Measurements from ENCODE around the gene ZNF117. TPM values are rescaled to one million over a fixed set of nuclear protein-coding genes. Genes with fewer than 3 reads are reported as not detected.

The ZNF117 gene
- total RNA-seq, 1 experiment from 2014 or later, result 12.6 TPM

DNA sequence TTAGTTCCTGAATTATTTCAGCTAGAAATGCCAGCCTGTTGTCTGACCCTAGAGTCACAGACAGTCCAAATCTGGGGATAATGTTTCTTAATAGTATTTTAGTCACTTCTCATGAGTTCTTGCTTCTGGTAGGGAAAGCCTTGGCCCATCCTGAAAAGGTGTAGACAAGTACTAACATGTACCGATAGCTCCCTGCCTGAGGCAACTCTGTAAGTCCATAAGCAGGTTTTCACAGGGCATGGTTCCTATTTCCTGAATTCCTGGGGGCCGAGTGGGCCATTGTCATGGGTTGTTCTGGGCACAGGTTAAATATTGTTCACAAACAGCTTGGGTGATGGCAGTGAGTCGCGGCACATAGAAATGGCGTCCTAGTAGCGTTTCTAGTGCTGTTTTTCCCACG is 3.1 kb upstream of the ZNF117 start:
- H3K79me2 ChIP-seq (ENCODE audit: low read depth), result no peaks in the 10 kb centered on the region
- peaks cover 13% of the 10 kb centered on the region for H3K4me1 ChIP-seq (replicated peaks; ENCODE audit: insufficient read depth)
- no TSS peak for BruUV-seq (replicated peaks)
- intact Hi-C loops (cut with micrococcal nuclease; ENCODE audit: unreplicated experiment), result no loop called here
- H3K4me2 ChIP-seq, result no peak overlapping the region
- peaks cover 5% of the 10 kb centered on the region for H3K36me3 ChIP-seq (ENCODE audit: low read depth)
- peaks cover 13% of the 10 kb centered on the region for H3F3A ChIP-seq (ENCODE audit: insufficient read depth, low read depth)
- no peak overlapping the region for H2AFZ ChIP-seq
- H3K27ac ChIP-seq, result no peak overlapping the region
- H3K27me3 ChIP-seq (ENCODE audit: insufficient read depth, low read depth), result no peaks in the 10 kb centered on the region
- no peak for DNase-seq
- CTCF ChIA-PET, result no interaction called here
- POLR2A ChIA-PET (ENCODE audit: unreplicated experiment), result no interaction called here
- no peaks in the 10 kb centered on the region for H4K20me1 ChIP-seq (ENCODE audit: insufficient read depth)
- no peak overlapping the region for H3K4me3 ChIP-seq
- no peak for TF ChIP-seq EZH2 (IDR thresholded peaks at IDR 0.05; ENCODE audit: low read depth)
- TF ChIP-seq, protein P1, sequence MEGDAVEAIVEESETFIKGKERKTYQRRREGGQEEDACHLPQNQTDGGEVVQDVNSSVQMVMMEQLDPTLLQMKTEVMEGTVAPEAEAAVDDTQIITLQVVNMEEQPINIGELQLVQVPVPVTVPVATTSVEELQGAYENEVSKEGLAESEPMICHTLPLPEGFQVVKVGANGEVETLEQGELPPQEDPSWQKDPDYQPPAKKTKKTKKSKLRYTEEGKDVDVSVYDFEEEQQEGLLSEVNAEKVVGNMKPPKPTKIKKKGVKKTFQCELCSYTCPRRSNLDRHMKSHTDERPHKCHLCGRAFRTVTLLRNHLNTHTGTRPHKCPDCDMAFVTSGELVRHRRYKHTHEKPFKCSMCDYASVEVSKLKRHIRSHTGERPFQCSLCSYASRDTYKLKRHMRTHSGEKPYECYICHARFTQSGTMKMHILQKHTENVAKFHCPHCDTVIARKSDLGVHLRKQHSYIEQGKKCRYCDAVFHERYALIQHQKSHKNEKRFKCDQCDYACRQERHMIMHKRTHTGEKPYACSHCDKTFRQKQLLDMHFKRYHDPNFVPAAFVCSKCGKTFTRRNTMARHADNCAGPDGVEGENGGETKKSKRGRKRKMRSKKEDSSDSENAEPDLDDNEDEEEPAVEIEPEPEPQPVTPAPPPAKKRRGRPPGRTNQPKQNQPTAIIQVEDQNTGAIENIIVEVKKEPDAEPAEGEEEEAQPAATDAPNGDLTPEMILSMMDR (conservative IDR thresholded peaks at IDR 0.05), result no peak
- H3K9me3 ChIP-seq (ENCODE audit: insufficient read depth, low read depth), result peaks cover 41% of the 10 kb centered on the region
- H3K9me2 ChIP-seq (ENCODE audit: insufficient read depth), result no peaks in the 10 kb centered on the region

DNA sequence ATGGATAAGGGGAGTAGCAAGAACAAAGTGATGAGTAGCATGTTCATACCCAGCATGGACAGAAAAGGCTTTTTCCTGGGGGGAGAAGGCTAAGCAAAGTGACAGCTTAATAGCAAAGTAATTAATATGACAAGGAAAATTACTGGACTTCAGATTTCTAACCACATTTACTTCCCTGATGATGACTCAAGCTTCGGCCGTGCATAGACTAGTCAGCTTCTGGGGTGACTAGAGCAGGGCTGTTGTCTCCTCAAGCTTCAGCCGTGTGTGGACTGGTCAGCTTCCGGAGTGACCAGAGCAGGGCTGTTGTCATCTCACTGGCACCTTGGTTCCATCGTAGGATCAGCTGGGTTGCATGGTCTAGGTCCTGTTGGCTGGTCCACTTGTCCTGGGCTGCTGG is 2.1 kb upstream of the ZNF117 start:
- peaks cover 3% of the 10 kb centered on the region for H3K4me1 ChIP-seq (replicated peaks; ENCODE audit: insufficient read depth)
- H3K4me3 ChIP-seq, result no peak overlapping the region
- TF ChIP-seq, protein P1 (conservative IDR thresholded peaks at IDR 0.05), result no peak
- TF ChIP-seq EZH2 (IDR thresholded peaks at IDR 0.05; ENCODE audit: low read depth), result no peak
- no peaks in the 10 kb centered on the region for H4K20me1 ChIP-seq (ENCODE audit: insufficient read depth)
- H3K27me3 ChIP-seq (ENCODE audit: insufficient read depth, low read depth), result no peaks in the 10 kb centered on the region
- H3K9me2 ChIP-seq (ENCODE audit: insufficient read depth), result no peaks in the 10 kb centered on the region
- no peak overlapping the region for H3K4me2 ChIP-seq
- H3K9me3 ChIP-seq (ENCODE audit: insufficient read depth, low read depth), result peaks cover 44% of the 10 kb centered on the region
- DNase-seq, result no peak
- H3K79me2 ChIP-seq (ENCODE audit: low read depth), result no peaks in the 10 kb centered on the region
- H2AFZ ChIP-seq, result no peak overlapping the region
- no peaks in the 10 kb centered on the region for H3K36me3 ChIP-seq (ENCODE audit: low read depth)
- POLR2A ChIA-PET (ENCODE audit: unreplicated experiment), result no interaction called here
- H3F3A ChIP-seq (ENCODE audit: insufficient read depth, low read depth), result peaks cover 4% of the 10 kb centered on the region; the same call in 1 of the 2 replicates
- CTCF ChIA-PET, result no interaction called here
- BruUV-seq (replicated peaks), result no TSS peak
- H3K27ac ChIP-seq, result no peak overlapping the region
- intact Hi-C loops (cut with micrococcal nuclease; ENCODE audit: unreplicated experiment), result no loop called here

DNA sequence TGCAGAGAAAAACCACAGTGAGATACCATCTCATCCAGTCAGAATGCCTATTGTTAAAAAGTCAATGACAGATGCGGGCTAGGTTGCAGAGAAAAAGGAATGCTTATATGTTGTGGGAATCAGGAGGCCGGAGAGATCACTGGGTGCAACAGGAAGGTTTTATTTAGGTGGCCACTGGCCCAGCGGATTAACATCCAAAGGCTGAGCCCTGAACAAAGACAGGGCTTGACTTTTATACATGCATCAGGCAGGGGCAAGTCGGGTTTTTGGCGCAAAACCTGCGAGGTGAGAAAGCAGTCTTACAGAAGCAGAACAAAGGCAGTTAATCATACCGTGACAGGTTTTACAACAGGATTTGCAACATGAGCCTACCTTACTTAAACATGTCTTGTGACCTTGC is 620 bp downstream of the ZNF117 start:
- Histone ChIP-seq H2AFZ (no peak overlapping the region), H3K36me3 (ENCODE audit: low read depth) (peaks cover 1% of the 10 kb centered on the region; the same call in 1 of the 2 replicates), H3K9me3 (ENCODE audit: insufficient read depth, low read depth) (peaks cover 37% of the 10 kb centered on the region), H3K79me2 (ENCODE audit: low read depth) (no peaks in the 10 kb centered on the region), H4K20me1 (ENCODE audit: insufficient read depth) (no peaks in the 10 kb centered on the region), H3K4me1 (replicated peaks; ENCODE audit: insufficient read depth) (no peaks in the 10 kb centered on the region), H3K27ac (no peak overlapping the region), H3K4me3 (no peak overlapping the region), H3K4me2 (no peak overlapping the region), H3K9me2 (ENCODE audit: insufficient read depth) (no peaks in the 10 kb centered on the region), H3F3A (ENCODE audit: insufficient read depth, low read depth) (no peaks in the 10 kb centered on the region), H3K27me3 (ENCODE audit: insufficient read depth, low read depth) (no peaks in the 10 kb centered on the region)
- no peak for DNase-seq
- no TSS peak for BruUV-seq (replicated peaks)
- TF ChIP-seq, protein P1 (conservative IDR thresholded peaks at IDR 0.05), result no peak
- TF ChIP-seq EZH2 (IDR thresholded peaks at IDR 0.05; ENCODE audit: low read depth), result no peak
- ChIA-PET POLR2A (ENCODE audit: unreplicated experiment) (no interaction called here), CTCF (no interaction called here)
- intact Hi-C loops (cut with micrococcal nuclease; ENCODE audit: unreplicated experiment), result no loop called here

All from PC-9 (cell line).